Gastroesophageal sphincter (tissue), 3 donors: ENCODE measurements around the gene YY1.

Source experiments
- CTCF ChIP-seq, 4 experiments: fragments of 200-600 bp in 2 of 4; fragments of 450-650 bp in 2 of 4; sonication (generic) in 1 of 4; IDR thresholded peaks; one replicate each; pipeline ENCODE4 v1.5.1; 2017 to 2019; ENCODE audit warnings: antibody characterized with exemption in 4 of 4, mild to moderate bottlenecking in 2 of 4, moderate library complexity in 2 of 4
- POLR2A ChIP-seq, 2 donors: fragments of 450-650 bp; IDR thresholded peaks; one replicate each; pipeline ENCODE4 v1.6.1; 2017; ENCODE audit warnings: antibody characterized with exemption in 2 of 2, mild to moderate bottlenecking in 2 of 2, moderate library complexity in 1 of 2
- POLR2AphosphoS5 ChIP-seq: sonication (generic); formaldehyde crosslinking; IDR thresholded peaks from one replicate; pipeline ENCODE4 v1.6.1; 2017; ENCODE audit warnings: antibody characterized with exemption

GRCh38 chr14:100307766-100308426, 69.0 kb downstream of the YY1 start:
- TF ChIP-seq CTCF (IDR thresholded peaks at IDR 0.05), result no peak
- no peak for TF ChIP-seq POLR2A (IDR thresholded peaks at IDR 0.05)
- no peak for TF ChIP-seq POLR2AphosphoS5
